Measurements from ENCODE around the gene RAB11FIP4. TPM values are rescaled to one million over a fixed set of nuclear protein-coding genes. Genes with fewer than 3 reads are reported as not detected.

The RAB11FIP4 gene
- total RNA-seq, 1 donor from 2014 or later, result 103 TPM

- TF ChIP-seq CTCF (IDR thresholded peaks at IDR 0.05; ENCODE audit: partially characterized antibody, unreplicated experiment), result no peak
- Mint-ChIP-seq H3K4me1 (ENCODE audit: low read depth, unreplicated experiment) (peaks cover 16% of the 10 kb centered on the region), H3K4me3 (ENCODE audit: unreplicated experiment) (no peak overlapping the region), H3K36me3 (ENCODE audit: unreplicated experiment) (peaks cover 7% of the 10 kb centered on the region), H3K27me3 (ENCODE audit: unreplicated experiment) (peaks cover 18% of the 10 kb centered on the region), H3K9me3 (ENCODE audit: unreplicated experiment) (peaks cover 8% of the 10 kb centered on the region), H3K27ac (ENCODE audit: unreplicated experiment) (no peak overlapping the region)
- no peak for DNase-seq
These were observed 146.1 kb downstream of the RAB11FIP4 start for GRCh38 chr17:31537565-31538011.

- peaks cover 18% of the 10 kb centered on the region for H3K27me3 Mint-ChIP-seq (ENCODE audit: unreplicated experiment)
- H3K27ac Mint-ChIP-seq (ENCODE audit: unreplicated experiment), result no peak overlapping the region
- TF ChIP-seq CTCF (IDR thresholded peaks at IDR 0.05; ENCODE audit: partially characterized antibody, unreplicated experiment), result no peak
- peaks cover 11% of the 10 kb centered on the region for H3K4me1 Mint-ChIP-seq (ENCODE audit: low read depth, unreplicated experiment)
- H3K36me3 Mint-ChIP-seq (ENCODE audit: unreplicated experiment), result peaks cover 7% of the 10 kb centered on the region
- peaks cover 8% of the 10 kb centered on the region for H3K9me3 Mint-ChIP-seq (ENCODE audit: unreplicated experiment)
- no peak for DNase-seq
- H3K4me3 Mint-ChIP-seq (ENCODE audit: unreplicated experiment), result no peak overlapping the region
These were observed 146.7 kb downstream of the RAB11FIP4 start for GRCh38 chr17:31538080-31538762.

- no peak overlapping the region for H3K27ac Mint-ChIP-seq (ENCODE audit: unreplicated experiment)
- no peak for TF ChIP-seq CTCF (IDR thresholded peaks at IDR 0.05; ENCODE audit: partially characterized antibody, unreplicated experiment)
- H3K9me3 Mint-ChIP-seq (ENCODE audit: unreplicated experiment), result peaks cover 12% of the 10 kb centered on the region
- H3K36me3 Mint-ChIP-seq (ENCODE audit: unreplicated experiment), result peaks cover 7% of the 10 kb centered on the region
- H3K4me1 Mint-ChIP-seq (ENCODE audit: low read depth, unreplicated experiment), result peaks cover 13% of the 10 kb centered on the region
- no peak overlapping the region for H3K4me3 Mint-ChIP-seq (ENCODE audit: unreplicated experiment)
- DNase-seq, result no peak
- H3K27me3 Mint-ChIP-seq (ENCODE audit: unreplicated experiment), result peaks cover 21% of the 10 kb centered on the region
These were observed 149.3 kb downstream of the RAB11FIP4 start for GRCh38 chr17:31540602-31541307.

GRCh38 chr17:31541559-31541958 is 150.1 kb downstream of the RAB11FIP4 start:
- no peak for DNase-seq
- peaks cover 21% of the 10 kb centered on the region for H3K27me3 Mint-ChIP-seq (ENCODE audit: unreplicated experiment)

More at GRCh38 chr17:31541559-31541958, 150.1 kb downstream of the RAB11FIP4 start:
- Mint-ChIP-seq H3K9me3 (ENCODE audit: unreplicated experiment) (peaks cover 12% of the 10 kb centered on the region), H3K36me3 (ENCODE audit: unreplicated experiment) (peaks cover 7% of the 10 kb centered on the region), H3K4me1 (ENCODE audit: low read depth, unreplicated experiment) (peaks cover 13% of the 10 kb centered on the region), H3K4me3 (ENCODE audit: unreplicated experiment) (no peak overlapping the region), H3K27ac (ENCODE audit: unreplicated experiment) (no peak overlapping the region)
- no peak for TF ChIP-seq CTCF (IDR thresholded peaks at IDR 0.05; ENCODE audit: partially characterized antibody, unreplicated experiment)

Data from glutamatergic neuron (in vitro differentiated cells).